ENCODE measurements around the gene NADK2. TPM values are rescaled to one million over a fixed set of nuclear protein-coding genes. Genes with fewer than 3 reads are reported as not detected.

Gene NADK2
- total RNA-seq, 3 donors from 2014 or later = 27.4 to 31.8 (median 27.9) TPM

- DNase-seq (ENCODE audit: low spot score in 2 of 2) = no peak
- H3K27me3 ChIP-seq = no peaks in the 10 kb centered on the region
- no peaks in the 10 kb centered on the region for H3K36me3 ChIP-seq
- no peak for TF ChIP-seq POLR2A (IDR thresholded peaks at IDR 0.05)
- H3K9me3 ChIP-seq = no peaks in the 10 kb centered on the region
- no peaks in the 10 kb centered on the region for H3K4me1 ChIP-seq
- peak overlapping the region in 2 of 3 donors; percentile 85 to 95 for H3K4me3 ChIP-seq
- H3K27ac ChIP-seq = peak overlapping the region; percentile 97 to 99
- intact Hi-C loops (cut with DNase I; ENCODE audit: low total_unique reads) = no loop called here
Observed at GRCh38 chr5:36239370-36240293, 2.1 kb downstream of the NADK2 start.

DNA sequence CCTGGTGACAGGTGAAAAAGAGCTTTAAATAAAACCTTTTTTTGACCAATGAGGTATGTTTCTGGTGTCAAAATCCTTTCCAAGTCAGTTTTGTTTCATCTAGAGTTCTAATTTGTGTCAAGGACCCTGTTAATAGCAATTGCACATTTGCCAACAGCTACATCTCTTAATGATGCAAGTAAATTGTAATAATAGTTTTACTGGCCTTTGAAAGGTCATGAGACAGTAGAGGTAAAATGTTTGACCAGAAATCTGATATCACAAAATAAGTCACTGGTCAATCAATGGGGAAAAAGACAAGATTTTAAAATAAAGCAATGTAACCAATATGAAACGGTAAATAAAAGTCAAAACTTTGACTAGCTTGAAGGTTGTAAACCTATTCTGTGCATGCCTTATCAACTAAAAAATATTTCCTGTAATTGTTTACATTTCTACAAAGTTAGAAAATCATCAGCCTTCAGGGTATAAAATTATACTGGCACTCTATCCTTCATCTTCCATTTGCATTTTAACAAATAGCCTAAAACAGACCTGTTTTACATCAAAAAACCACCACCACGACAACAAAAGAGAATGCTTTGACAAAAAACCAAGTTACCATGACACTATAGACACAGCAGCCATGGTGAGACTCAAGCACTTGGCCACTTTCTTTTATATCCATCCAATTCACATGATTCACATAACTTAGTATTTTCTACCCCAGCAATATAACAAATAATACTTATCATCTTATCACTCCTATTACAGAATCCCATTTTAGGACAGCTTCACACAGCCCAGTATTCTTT is 3.0 kb downstream of the NADK2 start:
- TF ChIP-seq POLR2A (IDR thresholded peaks at IDR 0.05) (no peak), POLR2AphosphoS5 (IDR thresholded peaks at IDR 0.05) (no peak)
- peak overlapping the region; percentile 97 to 99 for H3K27ac ChIP-seq
- no peak for DNase-seq (ENCODE audit: low spot score in 2 of 2)
- no peaks in the 10 kb centered on the region for H3K9me3 ChIP-seq
- H3K4me3 ChIP-seq = peak overlapping the region in 1 of 3 donors; percentile 95
- H3K4me1 ChIP-seq = no peaks in the 10 kb centered on the region
- H3K27me3 ChIP-seq = no peaks in the 10 kb centered on the region
- intact Hi-C loops (cut with DNase I; ENCODE audit: low total_unique reads) = no loop called here
- H3K36me3 ChIP-seq = no peaks in the 10 kb centered on the region

DNA sequence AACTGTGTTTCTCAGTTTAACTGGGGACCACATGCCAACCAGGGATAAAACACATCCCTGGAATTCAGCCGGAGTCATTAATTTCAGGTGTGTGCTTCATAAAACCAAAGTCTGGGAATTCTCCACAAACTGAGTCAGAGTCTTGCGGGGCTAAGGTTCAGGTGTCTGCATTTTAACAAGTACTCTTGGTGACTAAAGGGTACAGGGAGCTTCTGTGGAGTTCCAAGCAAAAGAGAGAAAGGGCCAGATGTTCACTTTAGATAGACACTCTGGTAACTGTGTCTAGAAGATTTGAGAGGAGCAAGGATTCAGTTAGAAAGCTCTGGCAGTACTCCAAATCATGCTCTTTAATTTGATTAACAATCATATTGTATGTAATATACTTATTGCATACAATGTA is 4.0 kb downstream of the NADK2 start:
- H3K4me3 ChIP-seq = no peak overlapping the region
- no peaks in the 10 kb centered on the region for H3K4me1 ChIP-seq
- no peak for DNase-seq (ENCODE audit: low spot score in 2 of 2)
- TF ChIP-seq, protein P1, sequence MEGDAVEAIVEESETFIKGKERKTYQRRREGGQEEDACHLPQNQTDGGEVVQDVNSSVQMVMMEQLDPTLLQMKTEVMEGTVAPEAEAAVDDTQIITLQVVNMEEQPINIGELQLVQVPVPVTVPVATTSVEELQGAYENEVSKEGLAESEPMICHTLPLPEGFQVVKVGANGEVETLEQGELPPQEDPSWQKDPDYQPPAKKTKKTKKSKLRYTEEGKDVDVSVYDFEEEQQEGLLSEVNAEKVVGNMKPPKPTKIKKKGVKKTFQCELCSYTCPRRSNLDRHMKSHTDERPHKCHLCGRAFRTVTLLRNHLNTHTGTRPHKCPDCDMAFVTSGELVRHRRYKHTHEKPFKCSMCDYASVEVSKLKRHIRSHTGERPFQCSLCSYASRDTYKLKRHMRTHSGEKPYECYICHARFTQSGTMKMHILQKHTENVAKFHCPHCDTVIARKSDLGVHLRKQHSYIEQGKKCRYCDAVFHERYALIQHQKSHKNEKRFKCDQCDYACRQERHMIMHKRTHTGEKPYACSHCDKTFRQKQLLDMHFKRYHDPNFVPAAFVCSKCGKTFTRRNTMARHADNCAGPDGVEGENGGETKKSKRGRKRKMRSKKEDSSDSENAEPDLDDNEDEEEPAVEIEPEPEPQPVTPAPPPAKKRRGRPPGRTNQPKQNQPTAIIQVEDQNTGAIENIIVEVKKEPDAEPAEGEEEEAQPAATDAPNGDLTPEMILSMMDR (IDR thresholded peaks at IDR 0.05) = no peak
- TF ChIP-seq POLR2A (IDR thresholded peaks at IDR 0.05) = no peak
- TF ChIP-seq POLR2AphosphoS5 (IDR thresholded peaks at IDR 0.05) = no peak
- intact Hi-C loops (cut with DNase I; ENCODE audit: low total_unique reads) = no loop called here
- H3K36me3 ChIP-seq = no peaks in the 10 kb centered on the region
- H3K9me3 ChIP-seq = no peaks in the 10 kb centered on the region
- no peaks in the 10 kb centered on the region for H3K27me3 ChIP-seq
- peak overlapping the region in 1 of 2 donors; percentile 10 for H3K27ac ChIP-seq

DNA sequence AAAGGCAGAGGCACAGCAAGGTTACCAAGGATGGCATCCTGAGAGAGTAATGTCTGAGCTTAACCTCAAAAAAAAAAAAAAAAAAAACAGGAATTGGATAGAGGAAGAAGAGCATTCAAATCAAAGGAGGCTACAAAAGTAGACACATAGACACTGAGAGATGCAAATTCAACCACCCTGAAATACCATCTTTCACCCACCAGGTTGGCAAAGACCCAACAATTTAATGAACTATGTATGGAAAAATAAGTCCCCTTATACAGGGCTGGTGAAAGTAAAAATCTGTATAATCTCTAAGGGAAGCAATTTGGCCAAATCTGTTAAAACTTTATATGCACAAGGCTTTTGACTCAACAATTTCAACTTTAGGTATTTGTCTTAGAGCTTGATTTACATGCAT is 4.9 kb downstream of the NADK2 start:
- no peak overlapping the region for H3K4me3 ChIP-seq
- H3K4me1 ChIP-seq = no peaks in the 10 kb centered on the region
- intact Hi-C loops (cut with DNase I; ENCODE audit: low total_unique reads) = no loop called here
- TF ChIP-seq, protein P1 (IDR thresholded peaks at IDR 0.05) = no peak
- no peak for TF ChIP-seq POLR2A (IDR thresholded peaks at IDR 0.05)
- no peak overlapping the region for H3K27ac ChIP-seq
- H3K9me3 ChIP-seq = no peaks in the 10 kb centered on the region
- no peaks in the 10 kb centered on the region for H3K36me3 ChIP-seq
- H3K27me3 ChIP-seq = no peaks in the 10 kb centered on the region
- no peak for DNase-seq (ENCODE audit: low spot score in 2 of 2)

DNA sequence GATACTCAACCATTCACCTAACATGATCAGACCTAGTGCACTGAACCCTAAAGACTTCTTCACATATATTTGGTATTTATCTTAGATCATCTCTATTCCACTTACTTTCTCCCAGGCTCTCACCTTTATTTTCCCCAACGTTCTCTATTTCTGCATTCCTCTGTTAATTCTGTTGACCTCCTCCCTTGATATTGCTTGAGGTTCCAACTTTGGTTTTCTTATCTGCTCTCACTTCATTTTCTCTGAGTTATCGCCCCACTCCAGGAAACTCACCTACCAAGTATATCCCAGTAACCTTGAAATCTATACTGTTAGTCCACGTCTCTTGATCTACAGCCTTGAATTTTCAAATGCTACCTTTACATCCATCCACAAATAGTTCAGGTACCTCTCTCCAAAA is 9.2 kb downstream of the NADK2 start:
- TF ChIP-seq POLR2A (IDR thresholded peaks at IDR 0.05) = no peak
- TF ChIP-seq POLR2AphosphoS5 (IDR thresholded peaks at IDR 0.05) = no peak
- TF ChIP-seq, protein P1 (IDR thresholded peaks at IDR 0.05) = no peak
- no peaks in the 10 kb centered on the region for H3K36me3 ChIP-seq
- no peaks in the 10 kb centered on the region for H3K9me3 ChIP-seq
- no peak for DNase-seq (ENCODE audit: low spot score in 2 of 2)
- no peak overlapping the region for H3K27ac ChIP-seq
- H3K4me1 ChIP-seq = no peaks in the 10 kb centered on the region
- H3K27me3 ChIP-seq = no peaks in the 10 kb centered on the region
- intact Hi-C loops (cut with DNase I; ENCODE audit: low total_unique reads) = no loop called here
- H3K4me3 ChIP-seq = no peak overlapping the region
